Ishikawa (cell line): Measurements from ENCODE around the gene CCDC7.

ENCODE experiments used
- CEBPB ChIP-seq: IDR thresholded peaks from 2 replicates; pipeline ENCODE4 v1.6.1; 2012
- CREB1 ChIP-seq: IDR thresholded peaks from 2 replicates; pipeline ENCODE4 v1.6.1; 2012; ENCODE audit warnings: low read depth
- EGR1 ChIP-seq: IDR thresholded peaks from 2 replicates; pipeline ENCODE4 v1.6.1; 2012
- EP300 ChIP-seq: IDR thresholded peaks from 2 replicates; pipeline ENCODE4 v1.6.1; 2012; ENCODE audit warnings: borderline replicate concordance
- FOXM1 ChIP-seq: IDR thresholded peaks from 2 replicates; pipeline ENCODE4 v1.6.1; 2012; ENCODE audit warnings: low read depth, borderline replicate concordance
- NFIC ChIP-seq: IDR thresholded peaks from 2 replicates; pipeline ENCODE4 v1.6.1; 2012
- RAD21 ChIP-seq: IDR thresholded peaks from 2 replicates; pipeline ENCODE4 v1.6.1; 2012; ENCODE audit warnings: low read depth
- TAF1 ChIP-seq: IDR thresholded peaks from 2 replicates; pipeline ENCODE4 v1.6.1; 2012; ENCODE audit warnings: low read depth, mild to moderate bottlenecking
- TCF12 ChIP-seq: IDR thresholded peaks from 2 replicates; pipeline ENCODE4 v1.6.1; 2012; ENCODE audit warnings: low read depth
- TEAD4 ChIP-seq: IDR thresholded peaks from 2 replicates; pipeline ENCODE4 v1.6.1; 2012
- YY1 ChIP-seq: IDR thresholded peaks from 2 replicates; pipeline ENCODE4 v1.6.1; 2012; ENCODE audit warnings: low read depth
- ZBTB7A ChIP-seq: IDR thresholded peaks from 2 replicates; pipeline ENCODE4 v1.6.1; 2012; ENCODE audit warnings: low read depth
- TF ChIP-seq, protein P1 (sequence below): IDR thresholded peaks from 2 replicates; pipeline ENCODE4 v1.6.1; 2012; ENCODE audit warnings: low read depth, mild to moderate bottlenecking
- TF ChIP-seq, protein P2 (sequence below): IDR thresholded peaks from 2 replicates; pipeline ENCODE4 v1.6.1; 2012
- TF ChIP-seq, protein P3 (sequence below): IDR thresholded peaks from 2 replicates; pipeline ENCODE4 v1.6.1; 2012

Gene CCDC7

DNA sequence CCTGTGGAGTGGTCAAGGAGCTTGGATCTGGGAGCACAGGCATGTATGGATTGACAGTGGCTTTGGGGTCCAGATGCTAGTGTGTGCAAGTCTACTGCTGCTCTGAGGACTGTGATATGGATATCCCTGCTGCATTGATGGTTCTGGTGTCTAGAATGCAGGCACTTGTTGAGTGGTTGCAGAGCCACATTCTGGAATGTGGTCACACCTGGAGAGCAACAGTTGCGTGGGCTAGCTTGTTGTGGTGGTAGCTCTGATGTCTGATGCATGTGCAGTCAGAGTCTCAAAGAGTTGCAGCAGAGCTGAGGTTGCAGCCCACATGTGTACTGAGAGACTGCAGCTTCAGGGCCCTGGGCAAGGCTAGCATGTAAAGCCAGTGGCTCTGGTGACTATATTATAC is 43.2 kb downstream of the CCDC7 start:
- TF ChIP-seq TEAD4 (no peak), ZBTB7A (no peak), FOXM1 (no peak), EGR1 (no peak), CEBPB (no peak), RAD21 (no peak), NFIC (no peak), YY1 (no peak), TAF1 (no peak), TCF12 (no peak), EP300 (no peak), CREB1 (no peak)
- TF ChIP-seq, protein P1, sequence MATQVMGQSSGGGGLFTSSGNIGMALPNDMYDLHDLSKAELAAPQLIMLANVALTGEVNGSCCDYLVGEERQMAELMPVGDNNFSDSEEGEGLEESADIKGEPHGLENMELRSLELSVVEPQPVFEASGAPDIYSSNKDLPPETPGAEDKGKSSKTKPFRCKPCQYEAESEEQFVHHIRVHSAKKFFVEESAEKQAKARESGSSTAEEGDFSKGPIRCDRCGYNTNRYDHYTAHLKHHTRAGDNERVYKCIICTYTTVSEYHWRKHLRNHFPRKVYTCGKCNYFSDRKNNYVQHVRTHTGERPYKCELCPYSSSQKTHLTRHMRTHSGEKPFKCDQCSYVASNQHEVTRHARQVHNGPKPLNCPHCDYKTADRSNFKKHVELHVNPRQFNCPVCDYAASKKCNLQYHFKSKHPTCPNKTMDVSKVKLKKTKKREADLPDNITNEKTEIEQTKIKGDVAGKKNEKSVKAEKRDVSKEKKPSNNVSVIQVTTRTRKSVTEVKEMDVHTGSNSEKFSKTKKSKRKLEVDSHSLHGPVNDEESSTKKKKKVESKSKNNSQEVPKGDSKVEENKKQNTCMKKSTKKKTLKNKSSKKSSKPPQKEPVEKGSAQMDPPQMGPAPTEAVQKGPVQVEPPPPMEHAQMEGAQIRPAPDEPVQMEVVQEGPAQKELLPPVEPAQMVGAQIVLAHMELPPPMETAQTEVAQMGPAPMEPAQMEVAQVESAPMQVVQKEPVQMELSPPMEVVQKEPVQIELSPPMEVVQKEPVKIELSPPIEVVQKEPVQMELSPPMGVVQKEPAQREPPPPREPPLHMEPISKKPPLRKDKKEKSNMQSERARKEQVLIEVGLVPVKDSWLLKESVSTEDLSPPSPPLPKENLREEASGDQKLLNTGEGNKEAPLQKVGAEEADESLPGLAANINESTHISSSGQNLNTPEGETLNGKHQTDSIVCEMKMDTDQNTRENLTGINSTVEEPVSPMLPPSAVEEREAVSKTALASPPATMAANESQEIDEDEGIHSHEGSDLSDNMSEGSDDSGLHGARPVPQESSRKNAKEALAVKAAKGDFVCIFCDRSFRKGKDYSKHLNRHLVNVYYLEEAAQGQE: no peak
- TF ChIP-seq, protein P2, sequence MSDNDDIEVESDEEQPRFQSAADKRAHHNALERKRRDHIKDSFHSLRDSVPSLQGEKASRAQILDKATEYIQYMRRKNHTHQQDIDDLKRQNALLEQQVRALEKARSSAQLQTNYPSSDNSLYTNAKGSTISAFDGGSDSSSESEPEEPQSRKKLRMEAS: no peak
- TF ChIP-seq, protein P3, sequence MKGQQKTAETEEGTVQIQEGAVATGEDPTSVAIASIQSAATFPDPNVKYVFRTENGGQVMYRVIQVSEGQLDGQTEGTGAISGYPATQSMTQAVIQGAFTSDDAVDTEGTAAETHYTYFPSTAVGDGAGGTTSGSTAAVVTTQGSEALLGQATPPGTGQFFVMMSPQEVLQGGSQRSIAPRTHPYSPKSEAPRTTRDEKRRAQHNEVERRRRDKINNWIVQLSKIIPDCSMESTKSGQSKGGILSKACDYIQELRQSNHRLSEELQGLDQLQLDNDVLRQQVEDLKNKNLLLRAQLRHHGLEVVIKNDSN: no peak

DNA sequence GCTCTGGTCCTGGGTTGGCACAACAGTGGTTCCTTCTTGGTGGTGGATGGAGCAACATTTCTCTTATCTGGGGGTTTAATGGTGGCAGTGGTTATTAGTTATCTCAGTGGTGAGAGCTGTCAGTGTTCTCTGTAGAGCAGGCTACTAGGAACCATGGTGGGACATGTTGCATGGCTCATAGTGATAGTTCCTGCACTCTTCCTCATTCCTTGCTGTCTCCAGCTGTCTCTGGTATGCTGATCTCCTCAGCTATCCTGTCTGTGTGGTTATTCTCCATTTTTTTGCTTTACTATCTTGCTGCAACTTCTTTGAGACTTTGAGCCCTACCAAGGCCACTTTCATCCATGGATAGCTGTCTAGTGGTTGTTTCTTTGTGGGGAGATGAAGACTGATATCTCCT is 44.0 kb downstream of the CCDC7 start:
- TF ChIP-seq EGR1 (no peak), TCF12 (no peak), FOXM1 (no peak), CREB1 (no peak), TEAD4 (no peak), RAD21 (no peak), YY1 (no peak), CEBPB (no peak), TAF1 (no peak), ZBTB7A (no peak), NFIC (no peak)
- TF ChIP-seq, protein P2: no peak
- TF ChIP-seq, protein P1: no peak
- TF ChIP-seq, protein P3: no peak

DNA sequence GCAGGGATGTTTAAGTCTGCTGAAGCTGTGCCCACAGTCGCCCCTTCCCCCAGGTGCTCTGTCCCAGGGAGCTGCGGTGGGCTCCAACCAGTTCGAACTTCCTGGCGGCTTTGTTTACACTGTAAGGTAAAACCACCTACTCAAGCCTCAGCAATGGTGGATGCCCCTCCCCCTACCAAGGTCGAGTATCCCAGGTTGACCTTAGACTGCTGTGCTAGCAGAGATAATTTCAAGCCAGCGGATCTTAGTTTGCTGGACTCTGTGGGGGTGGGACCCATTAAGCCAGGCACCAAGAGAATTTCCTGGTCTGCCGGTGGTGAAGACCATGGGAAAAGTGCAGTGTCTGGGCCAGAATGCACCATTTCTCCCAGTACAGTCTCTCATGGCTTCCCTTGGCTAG is 56.0 kb downstream of the CCDC7 start:
- TF ChIP-seq EGR1 (no peak), EP300 (no peak), CEBPB (no peak), TEAD4 (no peak), CREB1 (no peak), TCF12 (no peak), NFIC (no peak), RAD21 (no peak), ZBTB7A (no peak), TAF1 (no peak), FOXM1 (no peak), YY1 (no peak)
- TF ChIP-seq, protein P1: no peak
- TF ChIP-seq, protein P2: no peak
- TF ChIP-seq, protein P3: no peak

DNA sequence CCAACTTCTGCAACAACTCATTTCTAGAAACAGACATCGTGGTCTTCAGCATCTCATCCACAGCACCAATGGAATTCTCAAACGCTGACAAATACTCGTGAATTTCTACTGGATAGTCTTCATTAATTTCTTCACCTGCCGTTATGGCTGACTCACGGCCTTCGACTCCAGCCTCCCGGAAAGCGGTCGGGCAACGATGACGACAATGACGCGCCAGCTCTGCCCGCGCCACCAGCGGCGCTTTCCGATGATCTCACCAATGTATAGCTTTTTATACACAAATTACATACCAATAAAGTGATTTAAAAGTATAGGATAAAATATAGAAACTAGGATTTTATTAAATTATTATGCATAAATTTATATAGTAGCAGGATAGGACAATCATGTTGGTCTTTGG is 65.7 kb downstream of the CCDC7 start:
- no peak for TF ChIP-seq EP300
- TF ChIP-seq RAD21: no peak
- TF ChIP-seq, protein P3: no peak
- TF ChIP-seq, protein P1: no peak
- TF ChIP-seq, protein P2: no peak
- no peak for TF ChIP-seq FOXM1
- no peak for TF ChIP-seq TCF12
- TF ChIP-seq EGR1: no peak
- no peak for TF ChIP-seq TEAD4
